Midbrain (tissue), 1 donor: ENCODE data around the gene CBLL1.

ENCODE experiments used
- DNase-seq: peaks from one replicate; lab custom pipeline; 2025; lab: John Stamatoyannopoulos, UW

The CBLL1 gene

GRCh38 chr7:107810626-107811025, 66.7 kb downstream of the CBLL1 start:
- no peak for DNase-seq
